WTC11 (cell line): ENCODE results near the gene NDOR1. TPM values are rescaled to one million over a fixed set of nuclear protein-coding genes. Genes with fewer than 3 reads are reported as not detected.

Experiments used
- ATAC-seq: fragments of 200-7000 bp; cut with Tn5 transposase; 2 replicates; pipeline ENCODE4 v1.10.0; 2021; ENCODE audit warnings: mild to moderate bottlenecking, moderate library complexity
- CTCF ChIA-PET: fragments of 300-600 bp; sonication (Branson Sonifier 250); formaldehyde crosslinking; loops from one replicate; lab custom pipeline; 2021; ENCODE audit warnings: antibody characterized with exemption; lab: Charles Lee
- POLR2A ChIA-PET: fragments of 350-600 bp; sonication (Branson Sonifier 250); formaldehyde crosslinking; loops from one replicate; lab custom pipeline; 2021; ENCODE audit warnings: antibody characterized with exemption; lab: Charles Lee
- DNase-seq: peaks from one replicate; pipeline ENCODE4 v3.0.0; 2021; ENCODE audit warnings: low spot score
- H3K27ac Mint-ChIP-seq: 2 replicates; pipeline ENCODE4 v1.8.0; 2021; ENCODE audit warnings: mixed read lengths
- H3K27me3 Mint-ChIP-seq: 2 replicates; pipeline ENCODE4 v1.8.0; 2021; ENCODE audit warnings: low read depth, mild to moderate bottlenecking, moderate library complexity, mixed read lengths
- H3K36me3 Mint-ChIP-seq: 2 replicates; pipeline ENCODE4 v1.8.0; 2021; ENCODE audit warnings: mixed read lengths
- H3K4me1 Mint-ChIP-seq: 2 replicates; pipeline ENCODE4 v1.8.0; 2022; ENCODE audit warnings: mixed read lengths
- H3K4me3 Mint-ChIP-seq: 2 replicates; pipeline ENCODE4 v1.8.0; 2021; ENCODE audit warnings: mild to moderate bottlenecking, moderate library complexity, mixed read lengths
- H3K9me3 Mint-ChIP-seq: 2 replicates; pipeline ENCODE4 v1.8.0; 2021; ENCODE audit warnings: mixed read lengths
- CTCF ChIP-seq: fragments of 200-600 bp; IDR thresholded peaks from 2 replicates; pipeline ENCODE4 v1.8.0; 2022; ENCODE audit warnings: antibody characterized with exemption
- E2F5 ChIP-seq: sonication (generic); formaldehyde crosslinking; IDR thresholded peaks from 2 replicates; pipeline ENCODE4 v1.8.1; 2022; ENCODE audit warnings: mild to moderate bottlenecking, moderate library complexity, missing genetic modification reagents
- FOXK1 ChIP-seq: sonication (generic); formaldehyde crosslinking; IDR thresholded peaks from 2 replicates; pipeline ENCODE4 v1.8.0; 2022; ENCODE audit warnings: mild to moderate bottlenecking, moderate library complexity, missing genetic modification reagents
- FOXP1 ChIP-seq: sonication (generic); formaldehyde crosslinking; IDR thresholded peaks from 2 replicates; pipeline ENCODE4 v1.8.0; 2022; ENCODE audit warnings: missing genetic modification reagents, mild to moderate bottlenecking, moderate library complexity, borderline replicate concordance
- HMGXB4 ChIP-seq: sonication (generic); formaldehyde crosslinking; IDR thresholded peaks from 2 replicates; pipeline ENCODE4 v1.8.1; 2023; ENCODE audit warnings: mild to moderate bottlenecking, moderate library complexity, missing genetic modification reagents
- IRF1 ChIP-seq: sonication (generic); formaldehyde crosslinking; IDR thresholded peaks from 2 replicates; pipeline ENCODE4 v1.8.0; 2023; ENCODE audit warnings: missing genetic modification reagents
- JUN ChIP-seq: sonication (generic); formaldehyde crosslinking; IDR thresholded peaks from 2 replicates; pipeline ENCODE4 v1.8.0; 2023; ENCODE audit warnings: mild to moderate bottlenecking, missing genetic modification reagents
- MAX ChIP-seq: sonication (generic); formaldehyde crosslinking; IDR thresholded peaks from 2 replicates; pipeline ENCODE4 v1.8.0; 2022; ENCODE audit warnings: mild to moderate bottlenecking, missing genetic modification reagents
- STAT6 ChIP-seq: sonication (generic); formaldehyde crosslinking; conservative IDR thresholded peaks from 2 replicates; pipeline ENCODE4 v1.8.1; 2023; ENCODE audit warnings: mild to moderate bottlenecking, low read depth, missing genetic modification reagents, moderate library complexity
- ZMAT4 ChIP-seq: fragments of 250-450 bp; sonication (Bioruptor Pico); IDR thresholded peaks from 2 replicates; pipeline ENCODE4 v1.9.0; 2021; ENCODE audit warnings: mild to moderate bottlenecking
- ZNF121 ChIP-seq: sonication (generic); formaldehyde crosslinking; IDR thresholded peaks from 2 replicates; pipeline ENCODE4 v1.8.0; 2023; ENCODE audit warnings: missing genetic modification reagents
- ZNF317 ChIP-seq: sonication (generic); formaldehyde crosslinking; IDR thresholded peaks from 2 replicates; pipeline ENCODE4 v1.8.1; 2023; ENCODE audit warnings: low read depth, mild to moderate bottlenecking, moderate library complexity, missing genetic modification reagents, borderline replicate concordance
- ZNF512 ChIP-seq: sonication (generic); formaldehyde crosslinking; IDR thresholded peaks from 2 replicates; pipeline ENCODE4 v1.8.1; 2022; ENCODE audit warnings: missing genetic modification reagents, borderline replicate concordance
- ZNF532 ChIP-seq: fragments of 250-450 bp; sonication (Bioruptor Pico); IDR thresholded peaks from 2 replicates; pipeline ENCODE4 v1.9.0; 2021; ENCODE audit warnings: mild to moderate bottlenecking, borderline replicate concordance
- total RNA-seq: library from RNA; stranded (reverse); gene quantifications from 3 replicates; pipeline ENCODE4 v1.2.3, GENCODE V29; 2021

NDOR1 gene
- total RNA-seq, 1 experiment from 2014 or later: 49.0 TPM

GRCh38 chr9:137175345-137175961, 30.0 kb upstream of the NDOR1 start (continued):
- TF ChIP-seq HMGXB4 (CRISPR knock-in tag) (peak; percentile 72), ZMAT4 (CRISPR knock-in tag) (no peak), FOXK1 (CRISPR knock-in tag) (no peak), JUN (CRISPR knock-in tag) (no peak), ZNF532 (CRISPR knock-in tag) (no peak), IRF1 (no peak), STAT6 (CRISPR knock-in tag) (no peak), ZNF121 (peak; percentile 92), FOXP1 (peak; percentile 24; the same call in 1 of the 2 replicates), ZNF512 (CRISPR knock-in tag) (no peak), MAX (CRISPR knock-in tag) (no peak)

- POLR2A ChIA-PET: no interaction called here
- Mint-ChIP-seq H3K36me3 (no peaks in the 10 kb centered on the region), H3K4me1 (no peaks in the 10 kb centered on the region), H3K4me3 (no peak overlapping the region), H3K27me3 (peaks cover 5% of the 10 kb centered on the region), H3K27ac (peak overlapping the region; percentile 49), H3K9me3 (no peaks in the 10 kb centered on the region)
- ATAC-seq (peak; percentile 60), DNase-seq (peak; percentile 48)
- CTCF ChIA-PET: interaction anchor here (0.6 to 3.6 kb wide), 41 partner anchors 9 to 229 kb away, joined by 3 to 40 read pairs (median 7); partner anchors contain the start of genes ANAPC2, CYSRT1, DPP7 and GRIN1
- TF ChIP-seq E2F5 (CRISPR knock-in tag) (no peak), STAT6 (CRISPR knock-in tag) (no peak), CTCF (peak; percentile 21; the same call in 1 of the 2 replicates), ZNF317 (CRISPR knock-in tag) (no peak)
These were observed 29.0 kb upstream of the NDOR1 start for GRCh38 chr9:137176302-137177182.
